GM10266 (cell line): ENCODE measurements around the gene BTRC.

Experiments
- DNase-seq: peaks from one replicate; pipeline ENCODE4 v3.0.0; 2012; ENCODE audit errors: extremely low spot score
- CTCF ChIP-seq: IDR thresholded peaks from 2 replicates; pipeline ENCODE4 v1.5.1; 2012; ENCODE audit warnings: mild to moderate bottlenecking, low read depth; ENCODE audit not compliant: control insufficient read depth, insufficient read depth; ENCODE audit errors: missing control alignments

Gene BTRC

GRCh38 chr10:101571271-101571925 lies 217.4 kb downstream of the BTRC start:
- TF ChIP-seq CTCF: no peak

GRCh38 chr10:101572126-101572525 lies 218.2 kb downstream of the BTRC start:
- TF ChIP-seq CTCF: no peak
- DNase-seq: no peak

More at GRCh38 chr10:101571271-101571925, 217.4 kb downstream of the BTRC start:
- no peak for DNase-seq

- no peak for TF ChIP-seq CTCF
Observed at GRCh38 chr10:101572785-101573184, 218.8 kb downstream of the BTRC start.

GRCh38 chr10:101573885-101574753 lies 220.2 kb downstream of the BTRC start:
- no peak for TF ChIP-seq CTCF

More at GRCh38 chr10:101572785-101573184, 218.8 kb downstream of the BTRC start:
- DNase-seq: no peak

GRCh38 chr10:101575091-101575490 lies 221.1 kb downstream of the BTRC start:
- TF ChIP-seq CTCF: no peak
- DNase-seq: no peak

More at GRCh38 chr10:101573885-101574753, 220.2 kb downstream of the BTRC start:
- DNase-seq: no peak

- no peak for TF ChIP-seq CTCF
- no peak for DNase-seq
Observed at GRCh38 chr10:101575580-101576210, 221.7 kb downstream of the BTRC start.
